ENCODE data around the gene WNT3. TPM values are rescaled to one million over a fixed set of nuclear protein-coding genes. Genes with fewer than 3 reads are reported as not detected.

WNT3 gene
- total RNA-seq, 1 experiment from 2014 or later = 5.5 TPM

DNA sequence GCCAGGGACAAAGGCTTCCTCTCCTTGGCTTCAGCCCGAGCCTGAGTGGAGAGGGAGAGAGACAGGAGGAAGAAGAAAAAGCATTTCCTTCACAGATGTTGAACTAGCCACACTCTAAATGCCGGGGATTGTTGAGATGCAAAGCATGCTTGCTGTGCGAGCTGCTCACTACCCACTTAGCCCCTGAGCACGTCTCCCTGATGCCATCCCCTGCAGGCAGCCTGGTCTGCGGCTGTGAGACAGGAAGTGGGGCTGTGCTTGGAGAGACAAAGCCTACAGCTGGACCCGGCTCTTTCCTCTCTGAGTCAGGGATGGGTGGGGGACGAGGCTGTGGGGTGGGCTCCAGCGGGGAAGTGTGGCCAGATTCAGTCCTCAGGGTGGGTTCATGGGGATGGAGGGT lies 46.6 kb upstream of the WNT3 start:
- ChIA-PET CTCF (interaction anchor here (1.2 kb wide), 1 partner anchor 11 kb away, joined by 5 read pairs; no protein-coding TSS in a partner anchor), RAD21 (ENCODE audit: low non-redundant PET in 1 of 2, low total read pairs in 2 of 2, uncharacterized antibody in 2 of 2, unreplicated experiment in 2 of 2) (interaction anchor here in 1 of 2 experiments (0.6 kb wide), 1 partner anchor 40 kb away, joined by 3 read pairs; no protein-coding TSS in a partner anchor), POLR2A (no interaction called here)
- intact Hi-C loops (cut with micrococcal nuclease) = no loop called here
- Histone ChIP-seq H3K9ac (ENCODE audit: low read length) (no peak overlapping the region), H3K36me3 (ENCODE audit: control insufficient read depth in 1 of 2, insufficient read depth in 2 of 2, low read length in 2 of 2) (no peaks in the 10 kb centered on the region), H3K79me2 (ENCODE audit: insufficient read depth, low read length) (no peaks in the 10 kb centered on the region), H3K27ac (ENCODE audit: low read depth, low read length) (no peak overlapping the region), H3K27me3 (ENCODE audit: insufficient read depth, low read length) (no peaks in the 10 kb centered on the region), H3K9me2 (ENCODE audit: insufficient read depth) (no peaks in the 10 kb centered on the region), H4K20me1 (ENCODE audit: insufficient read depth) (no peaks in the 10 kb centered on the region), H3K4me2 (ENCODE audit: low read length) (no peak overlapping the region), H3K4me1 (ENCODE audit: control insufficient read depth in 1 of 2, insufficient read depth in 2 of 2, low read length in 2 of 2) (no peaks in the 10 kb centered on the region), H2AFZ (ENCODE audit: low read depth, low read length, poor library complexity, severe bottlenecking) (no peak overlapping the region), H3K4me3 (replicated peaks in 1 of 2; ENCODE audit: low read depth in 1 of 2, low read length in 2 of 2) (no peak overlapping the region), H3K9me3 (ENCODE audit: control insufficient read depth in 1 of 2, insufficient read depth in 1 of 2, low read depth in 1 of 2, low read length in 2 of 2) (no peaks in the 10 kb centered on the region)
- DNase-seq (ENCODE audit: low read depth, low spot score) = no peak
- no peak for ATAC-seq
- TF ChIP-seq JUND (IDR thresholded peaks at IDR 0.05) (no peak), MAX (IDR thresholded peaks at IDR 0.05) (no peak), EZH2 (IDR thresholded peaks at IDR 0.05) (no peak), YY1 (IDR thresholded peaks at IDR 0.05; ENCODE audit: extremely low read depth, insufficient replicate concordance, low read depth, low read length) (no peak), ZFX (IDR thresholded peaks at IDR 0.05) (no peak), ZBTB33 (IDR thresholded peaks at IDR 0.05; ENCODE audit: extremely low read depth, insufficient replicate concordance, low read length) (no peak), EZH2phosphoT487 (IDR thresholded peaks at IDR 0.05; ENCODE audit: borderline replicate concordance) (no peak), ELF1 (IDR thresholded peaks at IDR 0.05; ENCODE audit: borderline replicate concordance, low read depth) (no peak), POLR2A (IDR thresholded peaks at IDR 0.05; ENCODE audit: borderline replicate concordance, extremely low read depth, insufficient read depth, insufficient read length) (no peak)
- TF ChIP-seq, protein P1, sequence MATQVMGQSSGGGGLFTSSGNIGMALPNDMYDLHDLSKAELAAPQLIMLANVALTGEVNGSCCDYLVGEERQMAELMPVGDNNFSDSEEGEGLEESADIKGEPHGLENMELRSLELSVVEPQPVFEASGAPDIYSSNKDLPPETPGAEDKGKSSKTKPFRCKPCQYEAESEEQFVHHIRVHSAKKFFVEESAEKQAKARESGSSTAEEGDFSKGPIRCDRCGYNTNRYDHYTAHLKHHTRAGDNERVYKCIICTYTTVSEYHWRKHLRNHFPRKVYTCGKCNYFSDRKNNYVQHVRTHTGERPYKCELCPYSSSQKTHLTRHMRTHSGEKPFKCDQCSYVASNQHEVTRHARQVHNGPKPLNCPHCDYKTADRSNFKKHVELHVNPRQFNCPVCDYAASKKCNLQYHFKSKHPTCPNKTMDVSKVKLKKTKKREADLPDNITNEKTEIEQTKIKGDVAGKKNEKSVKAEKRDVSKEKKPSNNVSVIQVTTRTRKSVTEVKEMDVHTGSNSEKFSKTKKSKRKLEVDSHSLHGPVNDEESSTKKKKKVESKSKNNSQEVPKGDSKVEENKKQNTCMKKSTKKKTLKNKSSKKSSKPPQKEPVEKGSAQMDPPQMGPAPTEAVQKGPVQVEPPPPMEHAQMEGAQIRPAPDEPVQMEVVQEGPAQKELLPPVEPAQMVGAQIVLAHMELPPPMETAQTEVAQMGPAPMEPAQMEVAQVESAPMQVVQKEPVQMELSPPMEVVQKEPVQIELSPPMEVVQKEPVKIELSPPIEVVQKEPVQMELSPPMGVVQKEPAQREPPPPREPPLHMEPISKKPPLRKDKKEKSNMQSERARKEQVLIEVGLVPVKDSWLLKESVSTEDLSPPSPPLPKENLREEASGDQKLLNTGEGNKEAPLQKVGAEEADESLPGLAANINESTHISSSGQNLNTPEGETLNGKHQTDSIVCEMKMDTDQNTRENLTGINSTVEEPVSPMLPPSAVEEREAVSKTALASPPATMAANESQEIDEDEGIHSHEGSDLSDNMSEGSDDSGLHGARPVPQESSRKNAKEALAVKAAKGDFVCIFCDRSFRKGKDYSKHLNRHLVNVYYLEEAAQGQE (IDR thresholded peaks at IDR 0.05; ENCODE audit: low read depth) = no peak
- no TSS peak for BruUV-seq (replicated peaks)

All from HCT116 (cell line).